Parathyroid adenoma (tissue), 2 donors: ENCODE measurements around the gene MAP2K7.

Source experiments
- H2AFZ ChIP-seq: fragments of 300-600 bp; sonication (generic); one replicate; pipeline ENCODE4 v1.7.0; 2017; ENCODE audit warnings: antibody characterized with exemption, mild to moderate bottlenecking
- H3K27ac ChIP-seq: fragments of 300-600 bp; sonication (generic); one replicate; pipeline ENCODE4 v1.7.0; 2017
- H3K27me3 ChIP-seq: fragments of 300-600 bp; sonication (generic); one replicate; pipeline ENCODE4 v1.7.0; 2017; ENCODE audit warnings: low read length; ENCODE audit not compliant: control insufficient read depth, insufficient read depth
- H3K36me3 ChIP-seq: fragments of 300-600 bp; sonication (generic); one replicate; pipeline ENCODE4 v1.7.0; 2017; ENCODE audit warnings: low read length; ENCODE audit not compliant: control insufficient read depth, insufficient read depth
- H3K4me1 ChIP-seq: fragments of 300-600 bp; sonication (generic); one replicate; pipeline ENCODE4 v1.7.0; 2017; ENCODE audit warnings: control low read depth
- H3K4me2 ChIP-seq: fragments of 300-600 bp; sonication (generic); one replicate; pipeline ENCODE4 v1.7.0; 2017; ENCODE audit warnings: low read length
- H3K4me3 ChIP-seq: fragments of 300-600 bp; sonication (generic); one replicate; pipeline ENCODE4 v1.7.0; 2017; ENCODE audit warnings: low read depth, low read length
- H3K79me2 ChIP-seq: fragments of 300-600 bp; sonication (generic); one replicate; pipeline ENCODE4 v1.7.0; 2017; ENCODE audit warnings: control low read depth
- H3K9ac ChIP-seq: fragments of 300-600 bp; sonication (generic); one replicate; pipeline ENCODE4 v1.7.0; 2017; ENCODE audit warnings: mild to moderate bottlenecking
- H3K9me3 ChIP-seq: fragments of 300-600 bp; sonication (generic); one replicate; pipeline ENCODE4 v1.7.0; 2017; ENCODE audit warnings: low read length; ENCODE audit not compliant: control insufficient read depth
- CTCF ChIP-seq: fragments of 300-600 bp; sonication (generic); IDR thresholded peaks from one replicate; pipeline ENCODE4 v1.7.0; 2017; ENCODE audit warnings: antibody characterized with exemption, mild to moderate bottlenecking
- donor health status: primary hyperparathyroidism.

Gene MAP2K7

GRCh38 chr19:7900401-7900870 is 3.2 kb upstream of the MAP2K7 start:
- Histone ChIP-seq H3K27me3 (no peaks in the 10 kb centered on the region), H3K79me2 (peaks cover 13% of the 10 kb centered on the region), H3K4me2 (no peak overlapping the region), H3K4me1 (peaks cover 14% of the 10 kb centered on the region), H3K36me3 (no peaks in the 10 kb centered on the region), H3K4me3 (no peak overlapping the region), H2AFZ (no peak overlapping the region), H3K9me3 (no peaks in the 10 kb centered on the region), H3K27ac (no peak overlapping the region), H3K9ac (no peak overlapping the region)
- no peak for TF ChIP-seq CTCF

GRCh38 chr19:7900931-7901330 is 2.7 kb upstream of the MAP2K7 start:
- Histone ChIP-seq H3K4me2 (no peak overlapping the region), H3K27ac (no peak overlapping the region), H3K79me2 (peaks cover 18% of the 10 kb centered on the region), H3K9me3 (no peaks in the 10 kb centered on the region), H3K4me1 (peaks cover 17% of the 10 kb centered on the region), H3K27me3 (no peaks in the 10 kb centered on the region), H3K36me3 (no peaks in the 10 kb centered on the region), H2AFZ (no peak overlapping the region), H3K9ac (no peak overlapping the region), H3K4me3 (no peak overlapping the region)
- TF ChIP-seq CTCF = no peak

- Histone ChIP-seq H3K4me2 (no peak overlapping the region), H3K27me3 (no peaks in the 10 kb centered on the region), H3K36me3 (no peaks in the 10 kb centered on the region), H3K9me3 (no peaks in the 10 kb centered on the region), H2AFZ (no peak overlapping the region), H3K4me3 (no peak overlapping the region), H3K27ac (no peak overlapping the region), H3K4me1 (peaks cover 20% of the 10 kb centered on the region), H3K9ac (no peak overlapping the region), H3K79me2 (peaks cover 22% of the 10 kb centered on the region)
- TF ChIP-seq CTCF = no peak
These were observed 2.3 kb upstream of the MAP2K7 start for GRCh38 chr19:7901337-7901736.

- no peak overlapping the region for H3K9ac ChIP-seq
- peak overlapping the region; percentile 94 for H3K4me3 ChIP-seq
- peaks cover 20% of the 10 kb centered on the region for H3K4me1 ChIP-seq
- no peaks in the 10 kb centered on the region for H3K9me3 ChIP-seq
- H3K79me2 ChIP-seq = peaks cover 34% of the 10 kb centered on the region
- peak overlapping the region; percentile 87 for H3K4me2 ChIP-seq
- no peaks in the 10 kb centered on the region for H3K36me3 ChIP-seq
- no peak for TF ChIP-seq CTCF
- H2AFZ ChIP-seq = peak overlapping the region; percentile 87
- peak overlapping the region; percentile 66 for H3K27ac ChIP-seq
- H3K27me3 ChIP-seq = no peaks in the 10 kb centered on the region
These were observed 857 bp upstream of the MAP2K7 start for GRCh38 chr19:7902796-7903243.
